ENCODE data around the gene ZNF524.

DNA sequence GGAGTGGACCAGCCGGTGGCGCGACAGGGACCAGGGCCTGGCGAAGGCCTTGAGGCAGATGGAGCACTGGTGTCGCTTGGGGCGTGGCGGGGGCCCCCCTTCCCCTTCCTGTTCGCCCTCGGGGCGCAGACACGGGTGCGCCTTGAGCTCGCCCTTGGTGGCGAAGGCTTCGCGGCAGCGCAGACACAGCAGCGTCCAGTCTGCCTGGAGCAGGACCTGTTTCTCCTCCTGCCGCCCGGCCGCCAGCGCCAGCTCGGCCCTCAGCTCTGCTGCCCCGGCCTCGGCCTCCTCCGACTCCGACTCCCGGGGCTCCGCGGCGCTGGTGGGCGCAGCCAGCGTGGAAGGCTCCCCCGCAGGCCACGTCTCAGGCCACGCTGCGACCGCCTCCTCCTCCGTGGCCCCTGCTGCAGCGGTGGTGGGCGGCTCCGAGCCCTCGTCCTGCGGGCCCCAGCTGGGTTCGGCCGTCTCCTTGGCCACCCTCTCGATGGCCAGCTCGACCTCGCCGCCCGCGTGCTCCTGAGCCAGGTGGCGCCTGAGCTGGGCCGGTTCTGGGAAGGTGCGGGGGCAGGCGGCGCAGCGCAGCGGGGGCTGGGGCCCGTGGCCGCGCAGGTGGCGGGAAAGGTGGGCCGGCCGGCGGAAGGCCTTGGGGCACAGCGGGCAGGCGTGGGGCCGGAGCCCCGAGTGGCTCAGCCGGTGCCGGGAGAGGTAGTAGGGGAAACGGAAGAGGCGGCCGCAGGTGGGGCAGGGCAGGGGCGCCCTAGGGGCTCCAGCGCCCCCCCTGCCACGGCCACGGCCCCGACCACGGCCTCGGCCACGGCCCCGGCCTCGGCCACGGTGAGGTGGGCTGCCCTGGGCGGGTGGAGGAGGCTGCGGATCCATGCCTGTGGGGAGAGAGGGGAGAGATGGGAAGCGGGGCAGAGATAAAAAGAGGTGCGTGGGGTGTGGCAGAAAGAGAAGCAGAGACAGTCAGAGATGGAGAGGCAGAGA lies 21.0 kb upstream of the ZNF524 start:
- TF ChIP-seq, protein P1, sequence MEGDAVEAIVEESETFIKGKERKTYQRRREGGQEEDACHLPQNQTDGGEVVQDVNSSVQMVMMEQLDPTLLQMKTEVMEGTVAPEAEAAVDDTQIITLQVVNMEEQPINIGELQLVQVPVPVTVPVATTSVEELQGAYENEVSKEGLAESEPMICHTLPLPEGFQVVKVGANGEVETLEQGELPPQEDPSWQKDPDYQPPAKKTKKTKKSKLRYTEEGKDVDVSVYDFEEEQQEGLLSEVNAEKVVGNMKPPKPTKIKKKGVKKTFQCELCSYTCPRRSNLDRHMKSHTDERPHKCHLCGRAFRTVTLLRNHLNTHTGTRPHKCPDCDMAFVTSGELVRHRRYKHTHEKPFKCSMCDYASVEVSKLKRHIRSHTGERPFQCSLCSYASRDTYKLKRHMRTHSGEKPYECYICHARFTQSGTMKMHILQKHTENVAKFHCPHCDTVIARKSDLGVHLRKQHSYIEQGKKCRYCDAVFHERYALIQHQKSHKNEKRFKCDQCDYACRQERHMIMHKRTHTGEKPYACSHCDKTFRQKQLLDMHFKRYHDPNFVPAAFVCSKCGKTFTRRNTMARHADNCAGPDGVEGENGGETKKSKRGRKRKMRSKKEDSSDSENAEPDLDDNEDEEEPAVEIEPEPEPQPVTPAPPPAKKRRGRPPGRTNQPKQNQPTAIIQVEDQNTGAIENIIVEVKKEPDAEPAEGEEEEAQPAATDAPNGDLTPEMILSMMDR (IDR thresholded peaks at IDR 0.05; ENCODE audit: insufficient read depth, low read depth, low read length), result no peak
- no peak for TF ChIP-seq EZH2 (IDR thresholded peaks at IDR 0.05; ENCODE audit: insufficient read depth, low read length)
